MCF 10A (cell line): Measurements from ENCODE around the gene LRATD1. TPM values are rescaled to one million over a fixed set of nuclear protein-coding genes. Genes with fewer than 3 reads are reported as not detected.
"Not testable (repeated sequence)": the region's sequence is repeated elsewhere in the genome, so short reads cannot be mapped to it uniquely, and the experiment has no call there.

ENCODE experiments used
- BruUV-seq: library from RNA; stranded (reverse); fragments of 400-500 nt; replicated peaks from 2 replicates; lab custom pipeline; 2021; lab: Mats Ljungman, UMichigan
- CTCF ChIA-PET: fragments of 300-600 bp; sonication (Branson Sonifier 250); formaldehyde crosslinking; extraction: SDS; loops from one replicate; lab custom pipeline; 2021; ENCODE audit warnings: antibody characterized with exemption, inconsistent platforms; lab: Yijun Ruan, JAX
- POLR2A ChIA-PET: fragments of 300-600, 350-650 bp; sonication (Branson Sonifier 250); formaldehyde crosslinking; extraction: SDS; loops from one replicate; lab custom pipeline; 2020; ENCODE audit warnings: antibody characterized with exemption, inconsistent platforms; lab: Yijun Ruan, JAX
- DNase-seq: peaks from one replicate; pipeline ENCODE4 v3.0.0-alpha.2; 2018; ENCODE audit not compliant: unreplicated experiment
- H3K27ac Mint-ChIP-seq: one replicate; pipeline ENCODE4 v1.8.0; 2022; ENCODE audit warnings: mild to moderate bottlenecking, low read depth, mixed read lengths; ENCODE audit not compliant: unreplicated experiment
- H3K27me3 Mint-ChIP-seq: one replicate; pipeline ENCODE4 v1.8.0; 2022; ENCODE audit warnings: mixed read lengths; ENCODE audit not compliant: insufficient read depth, unreplicated experiment
- H3K36me3 Mint-ChIP-seq: one replicate; pipeline ENCODE4 v1.8.0; 2022; ENCODE audit warnings: mild to moderate bottlenecking, moderate library complexity, mixed read lengths; ENCODE audit not compliant: insufficient read depth, unreplicated experiment
- H3K4me1 Mint-ChIP-seq: one replicate; pipeline ENCODE4 v1.8.0; 2022; ENCODE audit warnings: mixed read lengths; ENCODE audit not compliant: insufficient read depth, unreplicated experiment
- H3K4me3 Mint-ChIP-seq: one replicate; pipeline ENCODE4 v1.8.0; 2022; ENCODE audit warnings: mild to moderate bottlenecking, moderate library complexity, mixed read lengths; ENCODE audit not compliant: unreplicated experiment
- H3K9me3 Mint-ChIP-seq: one replicate; pipeline ENCODE4 v1.8.0; 2022; ENCODE audit warnings: mixed read lengths; ENCODE audit not compliant: unreplicated experiment
- intact Hi-C: fragments of 100-400 bp; cut with micrococcal nuclease; formaldehyde crosslinking; loops from 2 replicates; pipeline ENCODE4 v1.14.1; 2022
- total RNA-seq: library from RNA; stranded (reverse); gene quantifications from 2 replicates; pipeline ENCODE4 v1.2.3, GENCODE V29; 2022
- TF ChIP-seq, protein P1 (sequence below): fragments of 200-600 bp; IDR thresholded peaks from one replicate; pipeline ENCODE4 v1.8.0; 2022; ENCODE audit warnings: antibody characterized with exemption, mild to moderate bottlenecking; ENCODE audit not compliant: unreplicated experiment

The LRATD1 gene
- total RNA-seq, 1 experiment from 2014 or later, result 2.2 TPM

DNA sequence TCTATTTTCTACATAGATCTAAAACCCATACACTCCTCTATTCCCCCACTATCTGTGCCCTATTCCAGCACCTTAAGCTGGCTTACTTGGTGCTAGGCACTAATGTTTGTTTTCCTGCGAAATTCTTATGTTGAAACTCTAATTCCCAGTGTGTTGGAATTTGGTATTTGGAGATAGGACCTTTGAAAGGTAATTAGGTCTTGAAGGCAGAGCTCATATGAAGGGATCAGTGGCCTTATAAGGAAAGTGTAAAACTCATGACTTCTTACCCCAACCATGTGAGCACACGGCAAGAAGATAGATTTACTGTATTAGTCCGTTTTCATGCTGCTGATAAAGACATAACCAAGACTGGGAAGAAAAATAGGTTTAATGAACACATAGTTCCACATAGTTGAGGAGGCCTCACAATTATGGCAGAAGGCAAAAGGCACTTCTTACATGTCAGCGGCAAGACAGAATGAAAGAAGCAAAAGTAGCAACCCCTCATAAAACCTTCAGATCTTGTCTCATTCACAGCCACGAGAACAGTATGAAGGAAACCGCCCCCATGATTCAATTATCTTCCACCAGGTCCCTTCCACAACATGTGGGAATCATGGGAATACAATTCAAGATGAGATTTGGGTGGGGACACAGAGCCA, 10.5 kb upstream of the LRATD1 start:
- Mint-ChIP-seq H3K4me1 (peaks cover 6% of the 10 kb centered on the region), H3K36me3 (no peaks in the 10 kb centered on the region), H3K4me3 (no peak overlapping the region), H3K27me3 (no peaks in the 10 kb centered on the region), H3K9me3 (no peaks in the 10 kb centered on the region), H3K27ac (no peak overlapping the region)
- intact Hi-C loops, result no loop called here
- DNase-seq, result no peak
- BruUV-seq, result no TSS peak
- ChIA-PET CTCF (interaction anchor here (0.5 to 2.2 kb wide), 4 partner anchors 13 to 335 kb away, joined by 3 to 14 read pairs (median 4); no protein-coding TSS in a partner anchor), POLR2A (no interaction called here)
- TF ChIP-seq, protein P1, sequence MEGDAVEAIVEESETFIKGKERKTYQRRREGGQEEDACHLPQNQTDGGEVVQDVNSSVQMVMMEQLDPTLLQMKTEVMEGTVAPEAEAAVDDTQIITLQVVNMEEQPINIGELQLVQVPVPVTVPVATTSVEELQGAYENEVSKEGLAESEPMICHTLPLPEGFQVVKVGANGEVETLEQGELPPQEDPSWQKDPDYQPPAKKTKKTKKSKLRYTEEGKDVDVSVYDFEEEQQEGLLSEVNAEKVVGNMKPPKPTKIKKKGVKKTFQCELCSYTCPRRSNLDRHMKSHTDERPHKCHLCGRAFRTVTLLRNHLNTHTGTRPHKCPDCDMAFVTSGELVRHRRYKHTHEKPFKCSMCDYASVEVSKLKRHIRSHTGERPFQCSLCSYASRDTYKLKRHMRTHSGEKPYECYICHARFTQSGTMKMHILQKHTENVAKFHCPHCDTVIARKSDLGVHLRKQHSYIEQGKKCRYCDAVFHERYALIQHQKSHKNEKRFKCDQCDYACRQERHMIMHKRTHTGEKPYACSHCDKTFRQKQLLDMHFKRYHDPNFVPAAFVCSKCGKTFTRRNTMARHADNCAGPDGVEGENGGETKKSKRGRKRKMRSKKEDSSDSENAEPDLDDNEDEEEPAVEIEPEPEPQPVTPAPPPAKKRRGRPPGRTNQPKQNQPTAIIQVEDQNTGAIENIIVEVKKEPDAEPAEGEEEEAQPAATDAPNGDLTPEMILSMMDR, result no peak

DNA sequence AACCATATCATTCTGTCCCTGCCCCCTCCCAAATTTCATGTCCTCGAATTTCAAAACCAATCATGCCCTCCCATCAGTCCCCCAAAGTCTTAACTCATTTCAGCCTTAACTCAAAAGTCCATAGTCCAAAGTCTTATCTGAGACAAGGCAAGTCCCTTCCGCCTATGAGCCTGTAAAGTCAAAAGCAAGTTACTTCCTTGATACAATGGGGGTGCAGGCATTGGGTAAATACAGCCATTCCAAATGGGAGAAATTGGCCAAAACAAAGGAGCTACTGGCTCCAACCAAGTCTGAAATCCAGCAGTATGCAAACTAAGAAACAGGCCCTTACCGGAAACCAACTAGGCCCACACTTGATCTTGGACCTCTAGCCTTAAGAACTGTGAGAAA, 10.0 kb upstream of the LRATD1 start:
- CTCF ChIA-PET, result interaction anchor here (2.2 kb wide), 1 partner anchor 12 kb away, joined by 14 read pairs; no protein-coding TSS in a partner anchor
- intact Hi-C loops, H3K4me3 Mint-ChIP-seq, H3K36me3 Mint-ChIP-seq, BruUV-seq, POLR2A ChIA-PET, H3K27me3 Mint-ChIP-seq, H3K9me3 Mint-ChIP-seq, H3K4me1 Mint-ChIP-seq, H3K27ac Mint-ChIP-seq, DNase-seq: not testable (repeated sequence)

DNA sequence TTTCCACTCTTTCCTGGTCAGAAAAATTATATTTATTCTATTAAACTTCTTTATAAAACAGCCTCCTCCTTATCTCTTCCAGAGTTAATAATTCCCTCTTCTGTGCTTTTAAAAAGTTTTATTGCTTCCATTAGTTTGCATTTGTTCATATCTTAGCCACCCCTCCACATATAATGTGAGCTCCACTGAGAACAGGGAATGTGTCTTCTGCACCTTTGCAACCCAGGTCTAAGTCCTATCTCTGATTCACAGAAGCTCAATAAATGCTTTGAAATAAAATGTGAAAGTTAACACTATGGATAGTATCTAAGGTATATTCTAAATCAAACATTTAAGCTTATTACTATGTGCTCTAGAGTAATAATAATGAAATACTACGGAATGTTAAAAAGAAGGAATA, 9.3 kb upstream of the LRATD1 start:
- BruUV-seq, result no TSS peak

DNA sequence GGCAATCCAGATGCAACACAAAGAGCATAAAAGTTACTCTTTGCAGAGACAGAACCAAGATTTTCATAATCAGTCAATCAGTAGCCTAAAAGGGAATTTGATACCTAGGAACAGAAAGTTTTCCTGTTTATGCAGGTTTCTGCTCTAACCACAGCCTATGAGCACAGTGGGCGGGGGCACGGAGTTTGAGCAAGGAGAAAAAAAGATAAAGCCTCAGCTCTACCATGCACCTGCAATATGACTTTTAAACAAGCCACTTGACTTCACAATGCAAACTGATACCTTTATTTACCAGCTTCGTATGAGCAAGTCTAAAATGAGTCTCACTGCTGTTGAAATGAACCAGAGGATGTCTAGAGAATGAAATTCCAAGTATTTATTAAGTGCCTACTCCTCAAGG, 5.6 kb upstream of the LRATD1 start:
- no peak overlapping the region for H3K27ac Mint-ChIP-seq
- ChIA-PET CTCF (no interaction called here), POLR2A (no interaction called here)
- no peaks in the 10 kb centered on the region for H3K9me3 Mint-ChIP-seq
- TF ChIP-seq, protein P1, result no peak
- H3K27me3 Mint-ChIP-seq, result no peaks in the 10 kb centered on the region
- no peak overlapping the region for H3K4me3 Mint-ChIP-seq
- H3K36me3 Mint-ChIP-seq, result no peaks in the 10 kb centered on the region
- no peak for DNase-seq
- BruUV-seq, result no TSS peak
- H3K4me1 Mint-ChIP-seq, result peaks cover 20% of the 10 kb centered on the region
- intact Hi-C loops, result no loop called here

More for the DNA sequence above, 9.3 kb upstream of the LRATD1 start:
- intact Hi-C loops, result no loop called here
- CTCF ChIA-PET, result interaction anchor here (1.0 kb wide), 1 partner anchor 44 kb away, joined by 5 read pairs; no protein-coding TSS in a partner anchor
- Mint-ChIP-seq H3K9me3 (no peaks in the 10 kb centered on the region), H3K27ac (no peak overlapping the region), H3K4me1 (peaks cover 13% of the 10 kb centered on the region), H3K4me3 (no peak overlapping the region), H3K36me3 (no peaks in the 10 kb centered on the region), H3K27me3 (no peaks in the 10 kb centered on the region)
- TF ChIP-seq, protein P1, result no peak
- DNase-seq, result no peak
- POLR2A ChIA-PET, result no interaction called here
